ENCODE measurements around the gene MB.

The MB gene

GRCh38 chr22:35643991-35644390 lies 26.9 kb upstream of the MB start:
- no peak overlapping the region for H3K27ac ChIP-seq (replicated peaks)
- no peak for DNase-seq (ENCODE audit: low read depth in 1 of 2, low spot score in 1 of 2)
- TF ChIP-seq GABPA (IDR thresholded peaks at IDR 0.05; ENCODE audit: low read depth) (no peak), SPI1 (IDR thresholded peaks at IDR 0.05; ENCODE audit: borderline replicate concordance, low read depth) (no peak), POLR2AphosphoS5 (IDR thresholded peaks at IDR 0.05; ENCODE audit: low read depth) (no peak), CTCF (IDR thresholded peaks at IDR 0.05; ENCODE audit: insufficient read depth, low read length) (no peak), REST (IDR thresholded peaks at IDR 0.05; ENCODE audit: insufficient replicate concordance, low read depth) (no peak)
- no peaks in the 10 kb centered on the region for H3K27me3 ChIP-seq (ENCODE audit: insufficient read depth, poor library complexity, severe bottlenecking)
- no peak overlapping the region for H3K4me3 ChIP-seq (replicated peaks; ENCODE audit: insufficient read depth, low read length)

DNA sequence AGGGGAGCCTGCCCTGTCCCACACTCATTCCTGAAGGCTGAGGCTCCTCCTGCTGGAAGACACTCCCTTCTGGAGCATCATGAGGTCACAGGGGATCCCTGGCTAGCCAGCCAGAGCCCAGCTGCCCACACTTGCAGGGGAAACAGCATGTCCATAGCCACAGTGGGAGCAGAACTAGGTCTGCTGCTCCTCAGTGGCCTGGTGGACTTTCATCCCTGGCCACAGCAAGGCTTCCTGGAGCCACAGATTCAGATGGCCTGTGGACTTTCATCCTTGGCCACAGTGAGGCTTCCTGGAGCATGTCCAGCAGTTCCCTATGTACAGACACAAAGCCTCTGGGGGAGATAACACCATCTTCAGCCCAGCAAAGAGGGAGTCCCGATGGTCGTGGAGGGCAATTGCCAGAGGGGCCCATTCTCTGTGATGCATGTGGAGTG lies 25.2 kb upstream of the MB start:
- Histone ChIP-seq H3K27ac (replicated peaks) (no peak overlapping the region), H3K27me3 (ENCODE audit: insufficient read depth, poor library complexity, severe bottlenecking) (no peaks in the 10 kb centered on the region), H3K4me3 (replicated peaks; ENCODE audit: insufficient read depth, low read length) (no peak overlapping the region)
- no peak for TF ChIP-seq REST (IDR thresholded peaks at IDR 0.05; ENCODE audit: insufficient replicate concordance, low read depth)
- no peak for TF ChIP-seq POLR2AphosphoS5 (IDR thresholded peaks at IDR 0.05; ENCODE audit: low read depth)
- TF ChIP-seq GABPA (IDR thresholded peaks at IDR 0.05; ENCODE audit: low read depth), result no peak
- TF ChIP-seq SPI1 (IDR thresholded peaks at IDR 0.05; ENCODE audit: borderline replicate concordance, low read depth), result no peak
- TF ChIP-seq CTCF (IDR thresholded peaks at IDR 0.05; ENCODE audit: insufficient read depth, low read length), result no peak
- no peak for DNase-seq (ENCODE audit: low read depth in 1 of 2, low spot score in 1 of 2)

- DNase-seq (ENCODE audit: low read depth in 1 of 2, low spot score in 1 of 2), result no peak
- Histone ChIP-seq H3K4me3 (replicated peaks; ENCODE audit: insufficient read depth, low read length) (no peak overlapping the region), H3K27me3 (ENCODE audit: insufficient read depth, poor library complexity, severe bottlenecking) (no peaks in the 10 kb centered on the region), H3K27ac (replicated peaks) (no peak overlapping the region)
- TF ChIP-seq POLR2AphosphoS5 (IDR thresholded peaks at IDR 0.05; ENCODE audit: low read depth) (no peak), GABPA (IDR thresholded peaks at IDR 0.05; ENCODE audit: low read depth) (no peak), CTCF (IDR thresholded peaks at IDR 0.05; ENCODE audit: insufficient read depth, low read length) (no peak), REST (IDR thresholded peaks at IDR 0.05; ENCODE audit: insufficient replicate concordance, low read depth) (no peak), SPI1 (IDR thresholded peaks at IDR 0.05; ENCODE audit: borderline replicate concordance, low read depth) (no peak)
Measured at GRCh38 chr22:35641494-35642120, 24.5 kb upstream of the MB start.
